Activated CD4-positive, alpha-beta T cell treated with anti-CD3 and anti-CD28 coated beads, Interleukin-2, amount 50 U/mL, for 16 hours (primary cell): Measurements from ENCODE around the gene EFCAB11.
A peak's percentile ranks its signal among the peaks of the same experiment; 100 is the strongest.

ENCODE experiments used
- DNase-seq: peaks from one replicate; pipeline ENCODE4 v3.0.0-alpha.2; 2020

EFCAB11 gene

DNA sequence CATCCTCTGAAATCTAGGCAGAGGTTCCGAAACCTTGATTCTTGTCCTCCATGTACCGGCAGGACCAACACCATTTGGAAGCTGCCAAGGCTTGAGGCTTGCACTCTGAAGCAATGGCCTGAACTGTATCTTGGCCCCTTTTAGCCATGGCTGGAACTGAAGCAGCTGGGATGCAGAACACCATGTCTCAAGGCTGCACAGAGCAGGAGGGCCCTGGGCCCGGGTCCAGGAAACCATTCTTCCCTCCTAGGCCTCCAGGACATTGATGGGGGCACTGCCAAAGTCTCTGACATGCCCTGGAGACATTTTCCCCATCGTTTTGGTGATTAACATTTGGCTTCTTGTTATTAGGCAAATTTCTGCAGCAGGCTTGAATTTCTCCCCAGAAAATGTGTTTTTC is 198.7 kb downstream of the EFCAB11 start:
- DNase-seq: no peak

DNA sequence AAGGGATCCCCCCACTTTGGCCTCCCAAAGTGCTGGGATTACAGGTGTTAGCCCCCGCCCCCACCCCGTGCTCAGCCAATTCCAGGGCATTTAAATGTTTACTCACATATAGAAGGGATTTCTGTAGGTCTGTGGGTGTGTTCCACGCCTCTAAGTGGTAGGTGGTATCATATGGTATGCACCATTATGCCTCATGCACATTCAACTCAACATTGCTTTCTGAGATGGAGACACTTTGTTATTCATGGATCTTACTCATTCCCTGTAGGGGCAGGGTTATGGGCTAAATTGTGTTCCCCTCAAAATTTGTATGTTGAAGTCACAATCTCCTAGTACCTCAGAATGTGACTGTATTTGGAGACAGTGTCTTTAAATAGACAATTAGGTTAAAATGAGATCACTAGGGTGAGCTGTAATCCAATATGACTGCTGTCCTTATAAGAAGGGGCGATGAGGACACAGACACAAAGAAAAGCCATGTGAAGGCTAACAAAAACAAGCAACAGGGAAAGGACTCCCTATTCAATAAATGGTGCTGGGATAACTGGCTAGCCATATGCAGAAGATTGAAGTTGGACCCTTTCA is 200.6 kb downstream of the EFCAB11 start:
- no peak for DNase-seq

DNA sequence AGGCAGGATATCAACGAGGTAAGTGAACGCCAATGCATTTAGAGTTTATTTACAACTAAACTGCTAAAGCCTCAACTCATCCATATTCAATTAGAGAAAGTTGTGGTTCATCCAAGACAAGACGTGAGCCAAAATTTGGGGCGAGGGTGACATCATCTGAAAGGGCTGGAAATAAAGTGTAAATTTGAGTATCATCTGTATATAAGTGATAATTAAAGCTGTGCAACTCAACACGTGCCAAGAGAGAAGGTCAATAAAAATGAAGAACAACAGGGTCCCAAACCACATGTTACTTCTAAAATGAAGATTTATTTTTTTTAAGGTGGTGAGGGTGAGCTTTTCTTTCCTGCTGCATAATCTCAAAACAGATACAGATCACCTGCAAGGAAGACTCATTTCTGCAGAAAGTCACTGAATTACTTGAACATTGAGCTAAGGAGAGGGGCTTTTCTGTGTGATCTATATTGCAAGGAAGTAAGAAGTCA is 203.6 kb downstream of the EFCAB11 start:
- DNase-seq: peak; percentile 67

DNA sequence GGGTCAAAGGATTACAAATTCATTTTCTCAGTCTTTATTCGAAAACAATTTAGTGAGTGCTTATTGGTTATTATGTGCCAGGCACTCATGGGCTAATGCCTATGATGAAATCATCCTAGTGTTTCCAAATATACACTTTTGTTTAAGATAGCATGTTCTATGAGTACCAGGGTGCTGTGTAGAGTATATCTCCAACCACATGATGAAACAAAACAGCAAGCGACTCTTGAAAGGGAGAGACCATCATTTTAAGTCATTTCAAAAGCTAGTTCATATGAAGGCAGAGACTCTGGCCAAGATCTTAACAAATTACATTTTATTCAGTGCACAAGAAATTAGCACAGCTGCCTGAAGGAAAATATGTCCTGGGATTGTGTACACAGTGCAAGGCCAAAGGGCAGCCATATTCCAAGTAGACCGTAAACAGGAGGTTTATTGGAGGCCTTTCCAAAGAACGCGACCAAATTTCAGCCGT is 204.2 kb downstream of the EFCAB11 start:
- peak; percentile 4 for DNase-seq

DNA sequence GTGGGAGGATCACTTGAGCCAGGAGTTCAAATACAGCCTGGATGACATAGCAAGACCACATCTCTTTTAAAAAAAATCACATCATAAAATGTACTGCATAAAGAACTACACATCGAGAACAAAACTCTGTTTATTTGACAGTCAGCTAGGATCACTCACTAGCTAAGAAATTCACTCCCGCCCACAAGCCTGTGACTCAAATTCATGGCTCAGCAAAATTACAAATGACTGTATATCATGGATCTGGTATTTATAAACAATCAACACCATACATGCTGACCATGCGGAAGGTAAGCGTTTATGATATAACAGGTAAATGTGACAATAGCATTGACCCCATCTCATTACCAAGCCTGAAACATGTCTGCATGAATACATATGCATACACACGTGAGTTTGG is 206.5 kb downstream of the EFCAB11 start:
- DNase-seq: no peak

DNA sequence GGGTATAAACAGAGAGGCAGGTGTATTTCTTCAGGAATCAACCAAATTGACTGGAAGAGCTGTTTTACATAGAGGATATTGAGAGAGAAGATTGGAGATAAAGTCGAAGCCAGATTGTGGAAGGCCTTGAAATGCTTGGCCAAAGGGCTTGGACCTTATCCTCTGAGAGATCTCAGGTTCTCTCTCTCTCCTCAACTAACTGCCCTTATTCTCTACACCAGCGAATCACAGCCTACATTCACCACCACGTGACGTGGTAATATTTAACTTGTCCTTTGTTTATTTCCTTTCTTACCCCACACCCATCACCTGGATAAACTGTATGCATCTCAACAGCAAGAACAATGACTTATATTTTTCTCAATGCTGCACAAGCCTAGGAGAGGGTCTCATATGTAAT is 207.4 kb downstream of the EFCAB11 start:
- no peak for DNase-seq

DNA sequence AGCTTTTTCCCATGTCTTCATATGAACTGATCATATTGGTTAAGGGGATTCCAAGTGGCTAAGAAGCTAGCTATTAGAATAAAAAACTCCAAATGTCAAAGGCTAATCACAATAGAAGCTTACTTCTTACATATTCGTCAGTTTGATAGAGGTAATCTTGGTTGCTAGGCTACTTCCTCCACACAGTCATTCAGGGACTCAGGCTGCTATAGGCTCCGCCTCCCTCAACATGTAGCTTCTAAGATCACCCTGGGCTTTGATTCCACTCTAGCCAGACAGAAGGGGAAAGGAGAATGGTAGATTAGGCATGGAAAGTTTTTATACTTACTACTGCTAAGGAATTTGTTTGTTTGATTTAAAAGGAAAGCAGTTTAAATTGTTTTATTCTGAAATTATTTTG is 207.9 kb downstream of the EFCAB11 start:
- DNase-seq: peak; percentile 23

DNA sequence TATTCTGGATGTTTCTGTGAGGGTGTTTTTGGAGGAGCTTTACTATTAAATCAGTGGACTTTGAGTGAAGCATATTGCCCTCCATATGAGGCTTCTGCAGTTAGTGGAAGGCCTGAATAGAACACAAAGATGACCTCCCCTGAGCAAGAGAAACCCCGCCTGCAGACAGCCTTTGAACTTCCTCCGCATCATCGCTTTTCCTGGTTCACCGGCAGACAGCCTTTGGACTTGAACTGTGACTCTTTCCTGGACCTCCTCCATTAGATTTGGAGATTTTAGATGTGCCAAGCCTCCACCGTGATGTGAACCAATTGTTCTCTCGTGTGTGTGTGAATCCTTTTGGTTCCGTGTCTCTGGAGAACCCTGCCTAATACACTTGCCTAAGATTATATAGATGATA is 208.4 kb downstream of the EFCAB11 start:
- no peak for DNase-seq
